ENCODE results near the gene PMPCA.

The PMPCA gene

DNA sequence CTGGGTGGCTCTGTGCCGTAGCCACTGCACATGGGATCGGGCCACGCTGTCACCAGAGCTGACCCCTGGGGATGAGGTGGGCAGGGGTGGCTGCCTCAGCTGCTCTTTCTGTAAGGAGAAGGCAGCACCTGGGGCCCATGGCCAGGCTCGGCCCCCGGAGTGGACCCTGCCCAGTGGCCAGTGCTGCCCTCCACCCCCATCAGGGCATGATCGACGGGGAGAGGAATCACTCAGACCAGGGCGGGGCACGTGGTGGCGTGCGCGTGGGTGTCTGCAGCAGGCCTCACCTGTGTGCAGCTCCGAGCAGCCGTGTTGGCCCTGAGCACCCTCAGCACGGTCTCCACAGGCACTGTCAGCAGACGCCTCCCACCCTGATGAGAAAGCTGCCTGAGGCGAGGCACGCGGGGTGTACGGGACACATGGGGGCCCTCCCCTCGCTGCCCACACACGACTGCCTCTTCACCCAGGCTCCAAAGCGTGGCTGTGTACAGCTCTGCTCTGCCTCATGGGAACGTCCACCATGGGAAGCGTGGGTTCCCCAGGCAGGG is 28.4 kb upstream of the PMPCA start:
- TF ChIP-seq, protein P1, sequence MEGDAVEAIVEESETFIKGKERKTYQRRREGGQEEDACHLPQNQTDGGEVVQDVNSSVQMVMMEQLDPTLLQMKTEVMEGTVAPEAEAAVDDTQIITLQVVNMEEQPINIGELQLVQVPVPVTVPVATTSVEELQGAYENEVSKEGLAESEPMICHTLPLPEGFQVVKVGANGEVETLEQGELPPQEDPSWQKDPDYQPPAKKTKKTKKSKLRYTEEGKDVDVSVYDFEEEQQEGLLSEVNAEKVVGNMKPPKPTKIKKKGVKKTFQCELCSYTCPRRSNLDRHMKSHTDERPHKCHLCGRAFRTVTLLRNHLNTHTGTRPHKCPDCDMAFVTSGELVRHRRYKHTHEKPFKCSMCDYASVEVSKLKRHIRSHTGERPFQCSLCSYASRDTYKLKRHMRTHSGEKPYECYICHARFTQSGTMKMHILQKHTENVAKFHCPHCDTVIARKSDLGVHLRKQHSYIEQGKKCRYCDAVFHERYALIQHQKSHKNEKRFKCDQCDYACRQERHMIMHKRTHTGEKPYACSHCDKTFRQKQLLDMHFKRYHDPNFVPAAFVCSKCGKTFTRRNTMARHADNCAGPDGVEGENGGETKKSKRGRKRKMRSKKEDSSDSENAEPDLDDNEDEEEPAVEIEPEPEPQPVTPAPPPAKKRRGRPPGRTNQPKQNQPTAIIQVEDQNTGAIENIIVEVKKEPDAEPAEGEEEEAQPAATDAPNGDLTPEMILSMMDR (IDR thresholded peaks at IDR 0.05; ENCODE audit: low read depth, low read length), result no peak
- Histone ChIP-seq H3K4me3 (ENCODE audit: low read depth, low read length) (no peak overlapping the region), H3K4me1 (no peaks in the 10 kb centered on the region), H3K9me3 (no peaks in the 10 kb centered on the region), H3K36me3 (peaks cover 69% of the 10 kb centered on the region), H3K27me3 (no peaks in the 10 kb centered on the region)
- DNase-seq, result no peak

DNA sequence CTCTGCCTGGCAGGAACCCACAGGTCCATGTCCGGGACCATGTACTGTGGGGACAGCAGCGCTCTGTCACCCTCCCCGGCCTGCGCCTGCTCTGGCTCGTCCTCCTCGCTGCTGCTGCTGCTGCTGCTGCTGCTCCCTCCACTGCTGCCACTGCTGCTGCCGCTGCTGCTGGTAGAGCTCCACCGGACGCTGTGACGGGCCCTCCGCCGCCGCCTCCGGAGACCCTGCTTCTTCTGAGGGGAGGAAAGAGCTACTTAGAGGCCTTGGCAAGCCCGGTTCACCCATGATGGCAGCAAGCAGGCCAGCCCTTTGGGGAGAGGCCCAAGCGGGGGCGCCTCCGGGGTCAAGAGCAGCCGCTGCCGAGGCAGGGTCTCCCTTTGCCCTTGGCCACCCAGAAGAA is 27.0 kb upstream of the PMPCA start:
- Histone ChIP-seq H3K4me1 (no peaks in the 10 kb centered on the region), H3K27me3 (no peaks in the 10 kb centered on the region), H3K4me3 (ENCODE audit: low read depth, low read length) (no peak overlapping the region), H3K9me3 (no peaks in the 10 kb centered on the region), H3K36me3 (peaks cover 81% of the 10 kb centered on the region)
- TF ChIP-seq, protein P1 (IDR thresholded peaks at IDR 0.05; ENCODE audit: low read depth, low read length), result no peak
- DNase-seq, result no peak

DNA sequence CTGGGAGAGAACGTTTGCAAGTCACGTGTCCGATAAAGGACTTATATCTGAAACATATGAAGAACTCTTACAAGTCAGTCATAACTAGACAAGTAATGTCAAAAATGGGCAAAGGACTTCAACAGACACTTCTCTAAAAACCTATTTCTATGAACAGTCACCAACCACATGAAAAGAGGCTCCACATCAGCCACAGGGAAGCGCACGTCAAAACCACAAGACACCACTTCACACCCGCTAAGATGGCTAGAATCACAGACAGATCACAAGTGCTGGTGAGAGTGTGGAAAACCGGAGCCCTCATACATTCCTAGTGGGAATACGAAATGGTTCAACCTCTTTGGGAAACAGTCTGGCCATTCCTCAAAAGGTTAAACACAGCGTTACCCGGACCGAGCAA is 25.4 kb upstream of the PMPCA start:
- TF ChIP-seq, protein P1 (IDR thresholded peaks at IDR 0.05; ENCODE audit: low read depth, low read length), result no peak
- Histone ChIP-seq H3K9me3 (no peaks in the 10 kb centered on the region), H3K4me3 (ENCODE audit: low read depth, low read length) (no peak overlapping the region), H3K27me3 (no peaks in the 10 kb centered on the region), H3K4me1 (no peaks in the 10 kb centered on the region), H3K36me3 (peaks cover 85% of the 10 kb centered on the region)
- DNase-seq, result no peak

DNA sequence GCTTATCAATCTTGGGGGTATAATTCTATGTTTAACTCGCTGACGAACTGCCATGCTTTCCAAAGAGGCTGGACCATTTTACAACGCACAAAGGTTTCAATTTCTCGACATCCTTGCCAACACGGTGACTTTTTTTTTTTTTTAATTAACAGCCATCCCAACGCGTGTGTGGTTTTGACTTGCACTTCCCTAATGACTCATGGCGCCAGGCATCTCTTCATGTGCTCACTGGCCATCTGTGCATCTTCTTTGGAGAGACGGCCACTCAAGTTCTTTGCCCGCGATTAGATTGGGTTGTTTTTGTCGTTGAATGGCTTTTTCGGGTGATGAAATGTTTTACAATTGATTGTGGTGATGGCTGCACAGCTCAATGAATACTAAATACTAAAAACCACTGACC is 24.4 kb upstream of the PMPCA start:
- Histone ChIP-seq H3K27me3 (no peaks in the 10 kb centered on the region), H3K4me3 (ENCODE audit: low read depth, low read length) (no peak overlapping the region), H3K36me3 (peaks cover 81% of the 10 kb centered on the region), H3K4me1 (no peaks in the 10 kb centered on the region), H3K9me3 (no peaks in the 10 kb centered on the region)
- TF ChIP-seq, protein P1 (IDR thresholded peaks at IDR 0.05; ENCODE audit: low read depth, low read length), result no peak
- no peak for DNase-seq

DNA sequence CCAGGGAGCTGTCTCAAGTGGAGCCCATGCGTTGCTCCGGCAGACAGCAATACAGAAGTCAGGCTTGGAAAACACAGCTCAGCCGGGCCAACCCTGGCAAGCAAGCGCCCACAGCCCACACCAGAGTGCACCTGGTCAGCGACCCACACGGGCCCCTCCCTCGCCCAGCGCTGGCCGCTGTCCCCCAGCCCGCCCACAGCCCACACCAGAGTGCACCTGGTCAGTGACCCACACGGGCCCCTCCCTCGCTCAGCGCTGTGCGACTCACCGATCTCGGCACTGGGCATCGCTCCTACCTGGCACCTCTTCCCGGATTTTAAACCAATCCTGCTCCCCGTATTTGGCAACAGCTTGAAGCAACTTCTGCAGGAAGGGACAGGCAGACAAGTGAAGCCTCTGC is 23.2 kb upstream of the PMPCA start:
- no peak for DNase-seq
- TF ChIP-seq, protein P1 (IDR thresholded peaks at IDR 0.05; ENCODE audit: low read depth, low read length), result no peak
- H3K36me3 ChIP-seq, result peaks cover 82% of the 10 kb centered on the region
- H3K27me3 ChIP-seq, result no peaks in the 10 kb centered on the region
- H3K4me1 ChIP-seq, result no peaks in the 10 kb centered on the region
- H3K9me3 ChIP-seq, result no peaks in the 10 kb centered on the region
- no peak overlapping the region for H3K4me3 ChIP-seq (ENCODE audit: low read depth, low read length)

DNA sequence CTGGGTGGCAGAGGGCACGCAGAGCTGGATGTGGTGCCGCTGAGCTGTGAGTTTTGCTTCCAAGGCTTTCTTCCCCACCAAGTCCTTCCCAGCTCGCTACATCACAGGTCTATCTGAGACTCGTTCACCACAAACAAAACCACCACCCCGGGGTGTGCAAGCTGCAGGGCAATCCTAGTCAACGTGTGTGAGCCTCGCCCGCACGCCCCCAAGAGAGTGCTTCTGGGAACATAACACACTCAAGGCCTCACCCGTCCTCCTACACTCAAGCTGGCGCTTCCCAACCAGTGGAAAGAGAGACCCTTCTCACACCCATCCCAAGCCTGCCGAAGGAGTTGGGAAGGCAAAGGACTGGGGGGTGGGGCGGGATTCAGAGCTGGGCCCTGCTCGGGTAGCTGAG is 21.1 kb upstream of the PMPCA start:
- Histone ChIP-seq H3K4me3 (ENCODE audit: low read depth, low read length) (no peak overlapping the region), H3K27me3 (no peaks in the 10 kb centered on the region), H3K9me3 (no peaks in the 10 kb centered on the region), H3K36me3 (peaks cover 85% of the 10 kb centered on the region), H3K4me1 (no peaks in the 10 kb centered on the region)
- DNase-seq, result no peak
- TF ChIP-seq, protein P1 (IDR thresholded peaks at IDR 0.05; ENCODE audit: low read depth, low read length), result no peak

Data from BE2C (cell line).